Nephron progenitor cell (in vitro differentiated cells): ENCODE results near the gene CABLES1.
A peak's percentile ranks its signal among the peaks of the same experiment; 100 is the strongest.

ENCODE experiments used
- DNase-seq: peaks from one replicate; pipeline ENCODE4 v3.0.0; 2021
- H3K27ac Mint-ChIP-seq: 2 replicates; pipeline ENCODE4 v1.8.0; 2021; ENCODE audit warnings: mild to moderate bottlenecking, moderate library complexity, mixed read lengths
- H3K27me3 Mint-ChIP-seq: 2 replicates; pipeline ENCODE4 v1.8.0; 2021; ENCODE audit warnings: mild to moderate bottlenecking, low read depth, mixed read lengths; ENCODE audit not compliant: poor library complexity
- H3K36me3 Mint-ChIP-seq: 2 replicates; pipeline ENCODE4 v1.8.0; 2021; ENCODE audit warnings: low read depth, mixed read lengths
- H3K4me1 Mint-ChIP-seq: 2 replicates; pipeline ENCODE4 v1.8.0; 2021; ENCODE audit warnings: mixed read lengths
- H3K4me3 Mint-ChIP-seq: 2 replicates; pipeline ENCODE4 v1.8.0; 2021; ENCODE audit warnings: mild to moderate bottlenecking, moderate library complexity, mixed read lengths
- H3K9me3 Mint-ChIP-seq: 2 replicates; pipeline ENCODE4 v1.8.0; 2021; ENCODE audit warnings: mild to moderate bottlenecking, moderate library complexity, mixed read lengths
- CTCF ChIP-seq: fragments of 200-600 bp; sonication (generic); IDR thresholded peaks from 2 replicates; pipeline ENCODE4 v1.5.0; 2021; ENCODE audit warnings: antibody characterized with exemption

Gene CABLES1

GRCh38 chr18:23245461-23245860, 110.2 kb downstream of the CABLES1 start:
- no peak for TF ChIP-seq CTCF
- Mint-ChIP-seq H3K27me3 (no peaks in the 10 kb centered on the region), H3K36me3 (peaks cover 63% of the 10 kb centered on the region), H3K9me3 (peaks cover 21% of the 10 kb centered on the region), H3K4me1 (peaks cover 31% of the 10 kb centered on the region), H3K4me3 (no peak overlapping the region), H3K27ac (no peak overlapping the region)
- no peak for DNase-seq

DNA sequence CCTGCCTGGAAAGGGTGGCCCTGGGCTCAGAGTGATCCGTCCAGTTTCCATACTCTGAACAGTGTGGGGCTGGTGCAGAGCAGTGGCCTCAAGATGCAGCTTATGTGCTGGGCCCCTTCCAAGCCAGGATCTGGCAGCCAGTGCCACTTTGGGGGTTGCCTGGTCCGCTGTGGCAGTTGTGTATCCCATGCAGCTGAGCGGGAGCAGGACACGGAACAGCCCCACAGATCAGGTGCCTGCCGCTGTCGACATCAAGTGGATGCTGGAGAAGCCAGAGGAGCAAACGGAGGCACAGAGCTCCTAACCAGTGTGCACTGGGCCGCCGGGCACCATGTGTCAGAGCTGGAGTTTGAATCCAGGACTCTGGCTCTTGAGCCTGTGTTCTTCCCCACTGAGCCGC, 112.0 kb downstream of the CABLES1 start:
- Mint-ChIP-seq H3K4me3 (no peak overlapping the region), H3K36me3 (peaks cover 82% of the 10 kb centered on the region), H3K4me1 (peaks cover 22% of the 10 kb centered on the region), H3K27ac (no peak overlapping the region), H3K9me3 (peaks cover 21% of the 10 kb centered on the region), H3K27me3 (no peaks in the 10 kb centered on the region)
- TF ChIP-seq CTCF = no peak
- DNase-seq = no peak

DNA sequence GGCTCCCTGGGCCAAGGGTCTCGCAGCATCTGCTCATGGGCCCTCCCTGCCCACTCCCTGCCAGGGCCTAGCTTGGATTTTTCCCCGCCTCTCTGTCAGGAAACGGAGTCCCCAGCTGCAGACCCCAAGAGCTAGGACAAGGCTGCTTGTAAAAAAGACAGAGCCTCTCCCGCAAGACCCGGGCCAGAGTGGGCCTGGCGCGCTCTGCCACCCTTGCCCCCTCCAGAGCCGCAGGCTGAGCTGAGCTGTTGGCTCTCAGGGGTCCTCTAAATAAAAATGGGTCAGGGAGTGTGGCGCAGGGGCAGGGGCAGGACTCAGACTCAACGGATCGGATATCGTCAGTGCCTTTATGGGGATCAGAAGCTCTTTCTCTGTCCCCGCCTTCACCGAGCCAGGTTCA, 112.6 kb downstream of the CABLES1 start:
- Mint-ChIP-seq H3K36me3 (peaks cover 87% of the 10 kb centered on the region), H3K9me3 (peaks cover 21% of the 10 kb centered on the region), H3K27ac (peak overlapping the region; percentile 66), H3K27me3 (no peaks in the 10 kb centered on the region), H3K4me3 (no peak overlapping the region), H3K4me1 (peaks cover 18% of the 10 kb centered on the region)
- TF ChIP-seq CTCF = no peak
- no peak for DNase-seq

DNA sequence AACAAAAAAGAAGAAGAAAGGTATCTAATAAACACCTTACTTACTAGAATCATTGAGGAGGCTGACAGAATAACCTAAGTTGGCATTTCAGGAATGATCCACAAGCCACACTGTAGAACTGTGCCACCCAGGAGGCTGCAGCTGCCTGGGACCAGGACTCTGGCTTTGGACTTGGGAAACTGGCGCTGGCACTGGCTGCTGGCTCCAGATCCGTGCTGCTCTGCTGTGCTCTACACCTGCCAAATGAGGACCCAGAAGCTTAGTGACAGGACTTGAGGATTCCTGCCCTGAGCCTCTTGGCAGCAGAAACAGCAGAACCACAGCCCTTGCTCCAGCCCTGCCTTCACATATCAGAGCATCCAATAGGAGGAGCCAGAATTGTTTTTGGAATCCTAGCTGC, 113.5 kb downstream of the CABLES1 start:
- no peak for TF ChIP-seq CTCF
- Mint-ChIP-seq H3K36me3 (peaks cover 96% of the 10 kb centered on the region), H3K4me1 (peaks cover 17% of the 10 kb centered on the region), H3K4me3 (no peak overlapping the region), H3K9me3 (peaks cover 21% of the 10 kb centered on the region), H3K27me3 (no peaks in the 10 kb centered on the region), H3K27ac (no peak overlapping the region)
- DNase-seq = no peak

DNA sequence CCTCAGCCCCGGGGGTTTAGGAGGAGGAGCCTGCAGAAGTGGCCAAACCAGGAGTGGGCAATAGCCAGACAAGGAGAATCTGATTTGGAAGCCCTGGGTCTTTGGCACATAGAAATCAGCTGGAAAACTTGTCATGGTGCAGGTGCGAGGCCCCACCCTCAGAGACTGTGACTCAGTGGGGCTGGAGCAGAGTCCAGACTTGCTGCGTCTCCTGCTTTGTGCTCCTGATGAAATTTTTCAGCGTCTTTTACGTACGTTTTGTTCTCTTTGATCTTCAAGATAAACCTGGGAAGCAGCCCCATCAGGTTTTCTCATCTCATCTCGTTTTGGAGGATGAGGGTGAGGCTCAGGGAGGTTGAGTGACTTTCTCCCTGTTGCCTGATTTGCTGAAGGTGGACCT, 114.1 kb downstream of the CABLES1 start:
- Mint-ChIP-seq H3K9me3 (peaks cover 21% of the 10 kb centered on the region), H3K27ac (no peak overlapping the region), H3K36me3 (peaks cover 96% of the 10 kb centered on the region), H3K4me1 (peaks cover 12% of the 10 kb centered on the region), H3K27me3 (no peaks in the 10 kb centered on the region), H3K4me3 (no peak overlapping the region)
- TF ChIP-seq CTCF = no peak
- no peak for DNase-seq

GRCh38 chr18:23250893-23251656, 115.8 kb downstream of the CABLES1 start:
- Mint-ChIP-seq H3K4me1 (peaks cover 3% of the 10 kb centered on the region), H3K9me3 (peaks cover 21% of the 10 kb centered on the region), H3K27me3 (no peaks in the 10 kb centered on the region), H3K4me3 (no peak overlapping the region), H3K27ac (peak overlapping the region; percentile 87), H3K36me3 (peaks cover 97% of the 10 kb centered on the region)
- DNase-seq = no peak
- TF ChIP-seq CTCF = no peak
